A673 (cell line): ENCODE measurements around the gene SREBF1. TPM values are rescaled to one million over a fixed set of nuclear protein-coding genes. Genes with fewer than 3 reads are reported as not detected.

Experiments
- BruUV-seq: library from RNA; stranded (reverse); fragments of 400-500 nt; replicated peaks from 2 replicates; lab custom pipeline; 2021; lab: Mats Ljungman, UMichigan
- CTCF ChIA-PET: fragments of 300-600 bp; sonication (Branson Sonifier 250); formaldehyde crosslinking; loops from one replicate; lab custom pipeline; 2022; ENCODE audit warnings: antibody characterized with exemption; lab: Charles Lee
- POLR2A ChIA-PET: fragments of 300-600 bp; sonication (Branson Sonifier 250); formaldehyde crosslinking; loops from one replicate; lab custom pipeline; 2022; ENCODE audit warnings: antibody characterized with exemption; ENCODE audit not compliant: low non-redundant PET; lab: Charles Lee
- DNase-seq: peaks from one replicate; pipeline ENCODE4 v3.0.0-alpha.2; 2015; ENCODE audit warnings: low spot score
- H3K27ac ChIP-seq: fragments of 200-600 bp; sonication (generic); 2 replicates; pipeline ENCODE4 v1.5.1; 2016; ENCODE audit warnings: mixed run types, low read depth, mild to moderate bottlenecking, mixed read lengths, antibody characterized with exemption, low read length; ENCODE audit not compliant: poor library complexity, severe bottlenecking
- H3K27me3 ChIP-seq: fragments of 200-600 bp; sonication (generic); replicated peaks from 2 replicates; pipeline ENCODE4 v1.6.1; 2017; ENCODE audit warnings: mixed run types, low read depth, mild to moderate bottlenecking, mixed read lengths, antibody characterized with exemption, low read length; ENCODE audit not compliant: insufficient read depth, poor library complexity
- H3K36me3 ChIP-seq: fragments of 200-600 bp; sonication (generic); 2 replicates; pipeline ENCODE4 v1.6.1; 2016; ENCODE audit warnings: mixed run types, mild to moderate bottlenecking, mixed read lengths, antibody characterized with exemption, low read length; ENCODE audit not compliant: insufficient read depth, poor library complexity, severe bottlenecking
- H3K4me1 ChIP-seq: fragments of 200-600 bp; sonication (generic); 2 replicates; pipeline ENCODE4 v1.6.1; 2017; ENCODE audit warnings: mixed run types, mild to moderate bottlenecking, mixed read lengths, antibody characterized with exemption, low read length; ENCODE audit not compliant: insufficient read depth, poor library complexity, severe bottlenecking
- H3K4me3 ChIP-seq: fragments of 200-600 bp; sonication (generic); 2 replicates; pipeline ENCODE4 v1.5.1; 2016; ENCODE audit warnings: low read depth, mixed run types, mild to moderate bottlenecking, mixed read lengths, low read length; ENCODE audit not compliant: poor library complexity, severe bottlenecking
- H3K9me3 ChIP-seq: fragments of 200-600 bp; sonication (generic); 2 replicates; pipeline ENCODE4 v1.6.1; 2016; ENCODE audit warnings: mixed run types, low read depth, mild to moderate bottlenecking, mixed read lengths, antibody characterized with exemption, low read length; ENCODE audit not compliant: poor library complexity, severe bottlenecking
- EZH2 ChIP-seq: fragments of 200-600 bp; sonication (generic); IDR thresholded peaks from 2 replicates; pipeline ENCODE4 v1.6.1; 2017; ENCODE audit warnings: borderline replicate concordance, low read depth, mild to moderate bottlenecking, mixed read lengths, antibody characterized with exemption, low read length; ENCODE audit not compliant: poor library complexity, severe bottlenecking
- intact Hi-C: fragments of 100-400 bp; cut with micrococcal nuclease; formaldehyde crosslinking; loops from one replicate; pipeline ENCODE4 v1.10.0; 2022; ENCODE audit not compliant: unreplicated experiment
- total RNA-seq: library from RNA; stranded (reverse); gene quantifications from 2 replicates; pipeline ENCODE4 v1.2.3, GENCODE V29; 2021
- TF ChIP-seq, protein P1 (sequence below): fragments of 300-800, 200-600 bp; sonication (generic); conservative IDR thresholded peaks from 2 replicates; pipeline ENCODE4 v1.5.1; 2017; ENCODE audit warnings: low read depth, mild to moderate bottlenecking, antibody characterized with exemption, low read length, moderate library complexity, mixed read lengths

The SREBF1 gene
- total RNA-seq, 1 experiment from 2014 or later = 240 TPM

DNA sequence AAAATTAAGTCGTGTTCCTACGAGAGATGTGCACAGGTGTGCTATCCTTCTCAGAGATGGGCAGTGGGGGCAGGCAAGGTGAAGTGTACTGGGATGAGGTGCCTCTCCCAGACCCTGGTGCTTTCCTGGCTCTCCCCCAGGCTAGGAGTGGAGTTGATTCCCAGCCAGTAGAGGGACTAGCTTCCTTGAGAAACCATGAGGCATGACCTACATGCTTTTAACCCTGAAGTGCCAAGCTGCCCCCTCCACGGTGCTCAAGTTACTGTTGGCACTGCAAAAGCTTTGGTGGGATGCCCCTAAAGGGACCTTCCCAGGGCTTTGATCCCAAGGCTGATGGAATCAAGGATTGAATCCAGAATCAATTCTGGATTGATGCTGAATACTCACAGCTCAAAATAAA lies 47.0 kb upstream of the SREBF1 start:
- H3K27me3 ChIP-seq = no peaks in the 10 kb centered on the region
- ChIA-PET POLR2A (interaction anchor here (0.6 kb wide), 1 partner anchor 685 kb away, joined by 5 read pairs; no protein-coding TSS in a partner anchor), CTCF (interaction anchor here (0.9 kb wide), 1 partner anchor 35 kb away, joined by 3 read pairs; no protein-coding TSS in a partner anchor)
- H3K4me1 ChIP-seq = peaks cover 9% of the 10 kb centered on the region
- H3K36me3 ChIP-seq = no peaks in the 10 kb centered on the region
- H3K4me3 ChIP-seq = no peak overlapping the region
- H3K9me3 ChIP-seq = no peaks in the 10 kb centered on the region
- DNase-seq = no peak
- TF ChIP-seq, protein P1, sequence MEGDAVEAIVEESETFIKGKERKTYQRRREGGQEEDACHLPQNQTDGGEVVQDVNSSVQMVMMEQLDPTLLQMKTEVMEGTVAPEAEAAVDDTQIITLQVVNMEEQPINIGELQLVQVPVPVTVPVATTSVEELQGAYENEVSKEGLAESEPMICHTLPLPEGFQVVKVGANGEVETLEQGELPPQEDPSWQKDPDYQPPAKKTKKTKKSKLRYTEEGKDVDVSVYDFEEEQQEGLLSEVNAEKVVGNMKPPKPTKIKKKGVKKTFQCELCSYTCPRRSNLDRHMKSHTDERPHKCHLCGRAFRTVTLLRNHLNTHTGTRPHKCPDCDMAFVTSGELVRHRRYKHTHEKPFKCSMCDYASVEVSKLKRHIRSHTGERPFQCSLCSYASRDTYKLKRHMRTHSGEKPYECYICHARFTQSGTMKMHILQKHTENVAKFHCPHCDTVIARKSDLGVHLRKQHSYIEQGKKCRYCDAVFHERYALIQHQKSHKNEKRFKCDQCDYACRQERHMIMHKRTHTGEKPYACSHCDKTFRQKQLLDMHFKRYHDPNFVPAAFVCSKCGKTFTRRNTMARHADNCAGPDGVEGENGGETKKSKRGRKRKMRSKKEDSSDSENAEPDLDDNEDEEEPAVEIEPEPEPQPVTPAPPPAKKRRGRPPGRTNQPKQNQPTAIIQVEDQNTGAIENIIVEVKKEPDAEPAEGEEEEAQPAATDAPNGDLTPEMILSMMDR = no peak
- TF ChIP-seq EZH2 = no peak
- intact Hi-C loops = no loop called here
- no TSS peak for BruUV-seq
- H3K27ac ChIP-seq = no peak overlapping the region

DNA sequence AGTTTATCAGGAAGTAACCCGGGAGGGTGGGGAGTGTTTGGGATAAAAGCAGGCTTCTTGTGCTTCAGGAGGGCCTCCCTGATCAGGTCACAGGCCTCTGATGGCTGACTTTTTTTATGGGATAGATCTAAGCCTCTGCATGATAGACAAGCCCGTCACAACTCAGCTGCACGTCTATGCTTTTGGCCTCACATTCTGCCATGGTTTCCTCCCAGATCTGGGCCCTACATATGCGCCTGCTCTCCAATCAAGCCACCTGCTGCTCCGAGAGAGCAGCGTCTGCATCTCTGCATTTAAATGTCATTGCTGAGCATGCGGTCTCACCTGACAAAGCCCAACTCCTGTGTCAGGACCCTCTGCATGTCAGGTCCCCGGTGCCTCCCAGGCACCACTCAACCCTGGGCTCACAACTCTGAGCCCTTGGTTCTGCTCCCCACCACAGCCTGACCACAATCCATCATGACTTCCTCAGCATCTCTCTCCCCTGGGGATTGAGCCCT lies 45.3 kb upstream of the SREBF1 start:
- peaks cover 17% of the 10 kb centered on the region for H3K4me1 ChIP-seq
- H3K9me3 ChIP-seq = no peaks in the 10 kb centered on the region
- H3K36me3 ChIP-seq = no peaks in the 10 kb centered on the region
- no peak overlapping the region for H3K4me3 ChIP-seq
- TF ChIP-seq, protein P1 = no peak
- TF ChIP-seq EZH2 = no peak
- H3K27me3 ChIP-seq = no peaks in the 10 kb centered on the region
- ChIA-PET CTCF (interaction anchor here (0.5 to 1.5 kb wide), 2 partner anchors 37 to 71 kb away, joined by 3 to 5 read pairs; no protein-coding TSS in a partner anchor), POLR2A (no interaction called here)
- no TSS peak for BruUV-seq
- no peak for DNase-seq
- intact Hi-C loops = no loop called here
- H3K27ac ChIP-seq = no peak overlapping the region

DNA sequence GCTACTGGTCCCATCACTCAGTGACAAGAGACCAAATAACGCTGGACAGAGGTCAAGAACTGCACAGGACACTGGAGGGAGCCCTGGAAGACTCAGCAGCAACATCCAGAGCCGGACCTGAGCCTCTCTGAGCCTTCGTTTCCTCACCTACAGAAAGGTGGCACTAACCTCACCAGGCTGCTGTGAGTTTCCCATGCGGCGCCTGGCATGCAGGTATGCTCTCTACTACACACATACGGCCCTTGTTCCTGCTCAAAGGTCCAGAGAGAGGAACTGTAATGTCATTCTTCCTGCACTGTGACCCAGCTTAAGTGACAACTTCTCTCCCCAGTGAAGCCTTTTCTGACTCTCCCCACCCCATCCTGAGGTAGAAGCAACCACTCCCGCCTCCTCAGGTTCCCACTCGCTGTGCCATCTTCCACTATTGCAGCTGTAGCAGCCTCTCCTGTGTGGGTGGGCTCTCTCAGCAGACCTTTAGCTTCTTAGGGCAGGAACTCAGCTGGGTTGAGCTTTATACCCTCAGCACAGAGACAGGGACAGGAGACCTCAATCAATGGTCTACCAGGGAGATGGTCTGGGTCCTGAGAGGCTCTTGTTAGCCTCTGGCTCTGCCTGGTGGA lies 43.9 kb upstream of the SREBF1 start:
- no peak for TF ChIP-seq EZH2
- TF ChIP-seq, protein P1 = no peak
- peaks cover 20% of the 10 kb centered on the region for H3K4me1 ChIP-seq
- DNase-seq = no peak
- H3K27me3 ChIP-seq = no peaks in the 10 kb centered on the region
- POLR2A ChIA-PET = interaction anchor here (0.6 kb wide), 1 partner anchor 493 kb away, joined by 6 read pairs; no protein-coding TSS in a partner anchor
- no peak overlapping the region for H3K4me3 ChIP-seq
- CTCF ChIA-PET = no interaction called here
- H3K9me3 ChIP-seq = no peaks in the 10 kb centered on the region
- no peaks in the 10 kb centered on the region for H3K36me3 ChIP-seq
- intact Hi-C loops = no loop called here
- no peak overlapping the region for H3K27ac ChIP-seq
- BruUV-seq = no TSS peak
